HK-2 (cell line): ENCODE measurements around the gene CTNNA3.
"Not testable (repeated sequence)": the region's sequence is repeated elsewhere in the genome, so short reads cannot be mapped to it uniquely, and the experiment has no call there.

Experiments used
- DNase-seq: peaks from one replicate; pipeline ENCODE4 v3.0.0-alpha.2; 2018; ENCODE audit not compliant: unreplicated experiment

The CTNNA3 gene

DNA sequence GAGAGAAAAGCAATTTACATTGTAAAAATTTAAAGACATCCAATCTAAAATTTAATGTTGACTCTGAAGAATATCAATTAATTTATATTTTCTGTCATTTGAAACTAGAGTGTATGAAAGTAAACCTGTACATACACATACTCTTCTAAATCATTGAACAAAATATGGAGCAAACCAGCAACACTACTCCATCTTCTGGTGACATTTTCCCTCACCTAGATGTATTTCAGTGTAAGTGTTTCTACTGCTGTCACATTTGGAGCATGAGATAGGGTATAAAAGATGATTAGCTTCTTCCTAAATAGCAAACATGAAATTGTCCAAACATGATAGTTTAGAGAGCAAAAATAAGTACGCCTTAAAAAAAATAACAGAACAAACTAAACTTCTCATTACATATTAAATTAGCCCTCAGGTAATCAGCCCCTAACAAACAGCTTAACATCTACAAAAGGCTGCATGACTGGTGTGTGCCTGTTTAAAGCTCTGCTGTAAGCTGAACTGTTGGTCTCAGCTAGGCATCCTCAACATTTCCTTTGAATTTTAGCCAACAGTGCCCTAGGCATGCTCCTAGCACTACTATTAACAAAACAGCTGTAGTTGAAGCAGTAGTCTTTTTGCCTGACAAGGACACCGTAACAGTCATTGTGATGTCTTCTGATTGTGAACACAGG, 189.8 kb downstream of the CTNNA3 start:
- DNase-seq = no peak

DNA sequence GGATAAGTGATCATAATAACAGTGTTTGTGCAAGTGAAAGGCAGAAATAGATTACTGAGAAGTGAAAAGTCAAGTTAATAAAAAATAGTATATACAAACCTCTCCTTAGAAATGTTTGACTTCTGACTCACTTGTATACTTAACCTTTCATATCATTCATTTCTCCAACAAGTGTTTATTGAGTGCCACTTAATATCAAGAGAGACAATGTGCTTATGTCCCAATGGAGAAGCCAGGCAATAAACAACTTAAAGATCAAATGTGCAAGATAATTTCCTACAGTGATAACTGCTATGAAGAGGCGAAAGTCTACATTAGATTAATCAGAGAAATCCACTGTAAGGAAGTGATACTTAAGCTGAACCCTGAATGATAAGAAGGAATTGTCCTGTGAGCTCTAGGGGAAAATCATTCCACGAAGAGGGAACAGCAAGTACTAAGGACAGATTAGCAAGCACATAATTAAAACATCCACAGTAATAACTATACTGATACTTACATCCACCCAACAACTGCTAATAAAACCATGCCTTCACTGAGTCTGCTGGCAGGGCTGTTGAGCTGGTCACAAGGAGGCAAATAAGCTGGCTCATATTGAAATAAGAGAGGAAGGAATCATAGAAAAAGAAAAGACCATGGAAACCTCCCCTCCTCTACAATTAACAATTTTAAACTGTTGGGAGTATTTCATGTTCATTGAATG, 203.5 kb downstream of the CTNNA3 start:
- no peak for DNase-seq

DNA sequence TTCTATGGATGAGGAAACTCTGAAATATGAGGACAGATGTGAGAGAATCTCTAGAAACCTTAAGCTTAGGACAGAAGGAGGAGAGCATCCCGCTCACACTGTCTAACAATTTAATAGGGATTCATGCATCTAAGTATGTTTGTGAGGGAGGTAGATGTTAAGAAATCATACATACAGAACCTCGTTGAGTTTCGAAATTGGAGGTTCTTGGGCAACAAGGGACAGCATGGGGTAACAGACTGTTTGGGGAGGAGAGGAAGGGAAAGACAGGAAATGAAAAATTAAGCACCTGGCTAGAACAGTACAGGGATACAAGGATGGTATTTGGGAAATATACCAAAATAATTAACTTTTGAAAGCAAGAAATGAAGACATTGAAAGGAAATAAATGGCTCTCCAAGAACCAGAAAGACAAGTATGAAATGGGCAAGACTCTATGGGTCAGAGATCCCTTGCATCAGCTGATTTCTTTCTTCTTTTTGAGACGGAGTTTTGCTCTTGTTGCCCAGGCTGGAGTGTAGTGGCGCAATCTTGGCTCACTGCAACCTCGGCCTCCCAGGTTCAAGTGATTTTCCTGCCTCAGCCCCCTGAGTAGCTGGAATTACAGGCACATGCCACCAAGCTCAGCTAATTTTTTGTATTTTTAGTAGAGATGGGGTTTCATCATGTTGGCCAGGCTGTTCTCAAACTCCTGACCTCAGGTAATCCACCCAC, 207.9 kb downstream of the CTNNA3 start:
- no peak for DNase-seq

DNA sequence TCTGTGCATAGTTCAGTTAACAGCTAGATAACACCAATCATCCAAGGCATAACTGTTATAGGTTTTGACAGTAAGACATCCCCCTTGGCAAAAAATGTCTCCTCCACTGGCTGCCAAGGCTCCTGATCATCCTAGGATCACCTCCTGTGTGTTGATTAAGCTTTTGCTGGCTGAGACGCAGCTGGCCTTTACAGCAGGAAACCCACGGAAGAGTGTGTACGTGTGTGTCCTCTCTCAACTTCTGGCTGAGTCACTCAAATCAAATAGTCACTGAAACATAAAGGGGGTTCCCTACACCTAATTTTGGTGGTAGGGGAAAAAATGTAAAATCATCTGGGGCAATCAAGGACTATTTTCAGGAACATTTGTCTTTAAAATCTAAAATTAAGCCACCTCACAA, 208.8 kb downstream of the CTNNA3 start:
- DNase-seq = no peak

DNA sequence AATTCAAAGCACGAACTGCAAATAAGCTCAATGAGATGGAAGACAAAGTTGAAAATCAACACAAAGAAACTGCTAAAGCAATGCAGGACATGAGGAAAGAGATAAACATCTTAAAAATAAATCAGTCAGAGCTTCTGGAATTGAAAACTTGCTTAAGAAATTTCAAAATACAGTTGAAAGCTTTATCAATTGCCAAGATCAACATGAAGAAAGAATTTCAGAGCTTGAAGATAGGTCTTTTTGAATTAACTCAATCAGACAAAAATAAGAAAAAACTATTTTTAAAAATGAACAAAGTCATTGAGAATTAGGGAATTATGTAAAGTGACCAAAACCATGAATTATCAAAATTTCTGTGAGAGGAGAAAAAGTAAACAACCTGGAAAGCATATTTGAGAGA, 218.1 kb downstream of the CTNNA3 start:
- DNase-seq = no peak

DNA sequence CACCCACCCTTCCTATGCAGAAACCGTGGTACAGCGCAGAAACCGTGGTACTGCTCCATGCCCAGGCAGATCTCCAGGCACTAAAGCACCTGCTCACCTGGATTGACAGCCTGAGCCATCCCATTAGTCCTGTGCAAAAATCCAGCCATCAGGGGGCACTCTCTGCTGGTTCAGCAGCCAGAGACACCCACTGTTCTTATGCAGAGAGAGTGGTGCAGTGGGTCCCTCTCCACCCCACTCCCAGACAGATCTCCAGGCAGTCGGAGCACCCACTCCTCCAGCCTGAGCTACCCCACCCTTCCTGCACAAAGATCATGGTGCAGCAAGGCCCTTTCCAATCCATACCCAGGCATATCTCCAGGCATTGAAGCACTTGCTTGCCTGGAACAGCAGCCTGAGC, 219.8 kb downstream of the CTNNA3 start:
- no peak for DNase-seq

DNA sequence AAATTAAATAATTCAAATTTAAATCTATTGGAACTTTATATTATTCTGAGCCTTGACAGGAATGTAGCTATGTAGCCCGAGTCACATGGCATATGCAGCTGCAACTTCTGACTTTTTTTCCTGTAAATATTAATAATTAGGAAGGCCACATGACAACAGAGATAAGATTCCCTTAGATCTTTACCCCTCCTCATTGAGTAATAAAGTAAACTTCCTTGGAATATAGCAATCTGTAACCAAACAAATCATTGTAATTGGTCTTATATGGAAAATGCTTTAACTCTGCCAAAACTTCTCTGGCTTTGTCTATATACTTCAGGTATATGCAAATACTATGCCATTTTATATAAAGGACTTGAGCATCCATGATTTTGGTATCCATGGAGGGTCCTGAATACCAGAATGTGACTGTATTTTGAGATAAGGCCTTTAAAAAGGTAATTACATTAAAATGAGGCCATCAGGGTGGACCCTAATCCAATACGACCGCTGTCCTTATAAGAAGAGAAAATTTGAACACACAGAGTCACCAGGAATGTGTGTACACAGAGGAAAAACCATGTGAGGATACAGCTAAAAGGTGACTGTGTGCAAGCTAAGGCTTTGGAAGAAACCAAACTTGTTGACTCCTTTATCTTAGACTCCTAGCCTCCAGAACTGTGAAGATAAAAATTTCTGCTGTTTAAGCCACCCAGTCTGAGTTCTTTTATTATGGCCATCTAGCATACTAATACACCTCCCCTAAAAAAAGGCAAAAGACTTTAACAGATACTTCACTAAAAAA, 222.0 kb downstream of the CTNNA3 start:
- DNase-seq = no peak

DNA sequence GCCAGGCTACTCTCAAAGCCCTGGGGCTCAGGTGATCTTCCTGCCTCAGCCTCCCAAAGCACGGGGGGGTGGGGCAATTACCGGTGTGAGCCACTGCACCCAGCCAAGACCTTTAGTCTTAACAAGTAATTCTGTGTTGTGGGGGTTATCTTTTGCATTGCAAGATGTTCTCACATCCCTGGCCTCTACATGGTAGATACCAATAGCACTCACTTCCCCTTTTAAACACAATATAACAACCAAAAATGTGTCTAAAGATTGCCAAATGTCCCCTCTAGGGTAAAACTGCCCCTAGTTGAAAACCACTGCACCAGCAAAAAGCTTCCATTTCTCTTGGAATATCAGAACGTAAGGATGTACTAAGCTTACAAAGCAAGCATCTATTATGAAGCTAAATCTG, 225.0 kb downstream of the CTNNA3 start:
- DNase-seq = no peak

DNA sequence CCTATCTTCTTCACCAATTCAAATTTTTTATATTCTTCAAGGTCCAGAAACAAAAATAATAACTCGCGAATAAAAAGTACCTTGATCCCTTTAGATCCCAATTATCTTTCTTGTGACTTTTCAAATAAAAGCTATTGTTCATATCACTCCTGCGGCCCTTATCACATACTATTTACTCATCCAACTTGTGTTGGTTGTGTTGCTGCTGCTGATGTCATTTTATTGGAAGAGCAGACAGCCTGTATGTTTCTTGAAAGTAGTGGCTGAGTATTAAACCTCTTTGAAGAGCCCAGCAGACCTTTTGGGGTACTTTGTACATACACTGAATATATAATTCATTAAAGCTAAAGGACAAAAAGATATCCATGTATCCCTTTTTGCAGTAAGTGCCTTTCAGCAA, 231.7 kb downstream of the CTNNA3 start:
- no peak for DNase-seq

DNA sequence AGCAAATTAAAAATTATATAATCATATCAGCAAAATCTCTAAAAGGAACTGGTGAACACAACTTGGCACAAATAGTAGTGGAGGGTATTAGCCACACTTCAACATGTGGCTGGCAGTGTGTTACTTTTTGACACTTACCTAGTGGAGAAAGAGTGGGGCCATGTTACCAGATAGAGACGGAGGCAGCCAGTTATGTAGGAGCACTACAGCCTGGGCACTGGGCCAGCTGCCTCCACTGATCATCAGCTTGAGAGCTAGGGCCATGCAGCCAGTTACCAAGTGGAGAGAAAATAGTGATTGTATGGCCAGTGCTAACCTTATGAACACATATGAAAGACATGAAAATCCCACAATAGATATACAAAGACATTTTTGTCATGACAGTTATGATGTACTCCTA, 243.1 kb downstream of the CTNNA3 start:
- DNase-seq = no peak

DNA sequence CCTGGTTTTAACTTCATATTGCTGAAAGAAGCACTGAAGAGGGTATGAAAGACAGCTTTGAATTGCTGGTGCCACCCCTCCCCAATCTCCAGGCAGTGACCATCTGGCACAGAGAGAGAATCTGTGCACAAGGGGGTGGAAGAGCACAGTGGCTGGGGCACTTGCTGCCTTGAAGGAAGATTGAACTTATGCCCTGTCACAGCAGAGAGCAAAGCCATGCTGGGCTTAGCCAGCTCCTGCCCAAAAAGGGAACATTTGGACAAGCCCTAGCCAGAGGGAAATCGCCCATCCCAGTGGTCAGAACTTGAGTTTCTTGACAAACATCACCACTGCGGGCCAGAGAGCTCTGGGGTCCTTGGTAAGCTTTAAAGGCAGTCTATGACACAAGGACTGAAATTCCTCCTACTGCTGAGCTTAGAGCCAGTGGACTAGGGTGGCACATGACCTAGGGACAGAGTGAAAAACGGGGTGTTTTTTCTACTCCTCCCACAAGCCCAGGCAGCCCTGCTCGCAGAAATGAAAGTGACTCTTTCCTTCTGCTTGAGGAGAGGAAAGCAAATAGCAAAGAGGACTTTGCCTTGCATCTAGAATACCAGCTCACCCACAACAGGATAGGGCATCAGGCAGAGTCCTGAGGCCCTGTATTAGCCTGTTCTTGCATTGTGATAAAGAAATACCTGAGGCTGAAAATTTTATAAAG, 257.2 kb downstream of the CTNNA3 start:
- no peak for DNase-seq

DNA sequence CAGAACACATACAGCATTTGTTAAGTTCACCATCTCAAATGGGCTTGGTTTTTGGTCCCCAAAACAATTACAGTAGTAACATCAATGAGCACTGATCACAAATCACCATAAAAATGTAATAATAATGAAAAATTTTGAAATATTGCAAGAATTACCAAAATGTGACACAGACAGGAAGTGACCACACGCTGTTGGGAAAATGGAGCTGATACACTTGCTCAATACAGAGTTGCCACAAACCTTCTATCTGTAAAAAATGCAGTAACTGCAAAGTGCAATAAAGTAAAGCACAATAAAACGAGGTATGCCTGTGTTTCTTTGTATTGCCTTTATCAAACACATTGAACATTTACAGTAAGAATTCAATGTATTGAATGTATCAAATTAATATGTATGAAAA, 262.7 kb downstream of the CTNNA3 start:
- no peak for DNase-seq

DNA sequence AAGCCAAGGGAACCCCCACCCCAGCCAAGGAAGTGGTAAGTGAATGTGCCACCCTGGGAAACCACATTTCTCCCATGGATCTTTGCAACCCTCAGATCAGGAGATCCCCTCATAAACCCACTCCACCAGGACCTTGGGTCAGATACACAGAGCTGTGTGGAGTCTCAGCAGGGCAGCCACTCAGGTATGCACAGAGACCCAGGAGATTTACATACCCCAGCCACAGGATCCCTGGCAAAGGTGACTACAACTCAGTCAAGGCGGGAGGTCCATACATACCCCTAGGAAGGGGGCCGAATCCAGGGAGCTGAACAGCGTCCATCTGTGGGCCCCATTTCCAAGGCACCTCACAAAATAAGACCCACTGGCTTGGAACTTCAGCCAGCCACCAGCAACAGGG, 293.4 kb downstream of the CTNNA3 start:
- DNase-seq = no peak

DNA sequence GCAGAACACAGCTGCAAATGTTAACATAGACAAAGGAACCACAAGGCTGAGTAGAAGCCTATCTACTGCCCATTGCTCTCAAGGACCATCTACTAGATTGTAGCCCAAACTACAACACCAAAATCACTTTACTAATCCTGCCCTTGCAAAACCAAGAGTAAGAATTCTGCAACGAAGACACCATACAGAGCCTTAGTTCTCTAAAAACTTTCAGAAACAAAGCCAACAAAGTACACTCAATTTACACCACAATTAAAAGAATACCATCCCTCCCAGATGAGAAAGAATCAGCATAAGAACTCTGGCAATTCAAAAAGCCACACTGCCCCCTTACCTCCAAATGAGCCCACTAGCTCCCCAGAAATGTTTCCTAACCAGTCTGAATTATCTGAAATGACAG, 294.3 kb downstream of the CTNNA3 start:
- no peak for DNase-seq

DNA sequence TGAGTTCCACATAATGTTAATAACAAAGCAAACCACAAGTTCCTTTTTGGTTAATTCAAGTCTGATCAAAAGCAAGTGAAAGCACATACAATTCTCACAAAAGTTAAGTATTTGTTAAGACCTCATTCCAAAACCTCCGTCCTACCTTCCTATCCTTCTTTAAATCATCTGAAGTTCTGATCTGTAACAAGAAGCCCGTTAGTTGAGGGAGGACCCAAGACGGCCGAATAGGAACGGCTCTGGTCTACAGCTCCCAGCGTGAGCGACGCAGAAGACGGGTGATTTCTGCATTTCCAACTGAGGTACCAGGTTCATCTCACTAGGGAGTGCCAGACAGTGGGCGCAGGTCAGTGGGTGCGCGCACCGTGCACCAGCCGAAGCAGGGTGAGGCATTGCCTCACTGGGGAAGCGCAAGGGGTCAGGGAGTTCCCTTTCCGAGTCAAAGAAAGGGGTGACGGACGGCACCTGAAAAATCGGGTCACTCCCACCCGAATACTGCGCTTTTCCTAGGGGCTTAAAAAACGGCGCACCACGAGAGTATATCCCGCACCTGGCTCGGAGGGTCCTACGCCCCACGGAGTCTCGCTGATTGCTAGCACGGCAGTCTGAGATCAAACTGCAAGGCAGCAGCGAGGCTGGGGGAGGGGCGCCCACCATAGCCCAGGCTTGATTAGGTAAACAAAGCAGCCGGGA, 309.0 kb downstream of the CTNNA3 start:
- DNase-seq = not testable (repeated sequence)

DNA sequence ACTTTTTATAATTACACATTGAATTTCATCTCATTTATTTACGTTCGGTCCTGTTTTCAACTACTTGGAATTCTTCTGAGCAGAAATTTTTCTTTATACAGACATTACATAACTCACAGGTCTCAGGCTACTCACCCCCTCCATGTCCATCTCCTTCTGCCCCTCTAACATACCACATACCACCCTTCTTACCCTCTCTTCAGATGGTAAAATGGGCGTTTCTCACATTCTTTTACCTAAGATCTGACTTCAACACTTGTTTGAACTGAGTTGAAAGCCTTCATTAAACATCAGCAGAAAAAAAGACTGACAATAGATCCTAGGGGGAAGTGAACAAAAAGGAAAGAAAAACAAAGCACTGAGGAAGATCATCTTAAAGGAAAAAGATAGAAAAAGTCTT, 309.7 kb downstream of the CTNNA3 start:
- no peak for DNase-seq

DNA sequence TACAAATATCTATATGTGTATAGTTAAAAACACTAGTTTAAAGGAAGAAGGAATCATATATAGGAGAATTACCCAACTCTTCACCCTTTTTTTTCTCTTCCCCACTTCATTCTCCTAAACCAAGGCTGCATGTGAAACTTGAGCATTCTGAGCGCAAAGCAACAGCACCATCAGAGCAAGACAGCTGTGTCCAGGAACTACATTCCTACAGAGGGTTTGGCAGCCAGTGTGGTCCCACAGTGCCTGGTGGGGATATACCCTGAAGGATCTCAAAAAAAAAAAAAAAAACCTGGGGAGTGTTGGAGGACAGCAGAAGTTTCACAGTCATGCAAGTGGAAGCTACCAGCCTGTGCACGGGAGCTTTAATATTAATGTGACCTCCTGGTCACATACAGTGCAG, 310.4 kb downstream of the CTNNA3 start:
- no peak for DNase-seq

DNA sequence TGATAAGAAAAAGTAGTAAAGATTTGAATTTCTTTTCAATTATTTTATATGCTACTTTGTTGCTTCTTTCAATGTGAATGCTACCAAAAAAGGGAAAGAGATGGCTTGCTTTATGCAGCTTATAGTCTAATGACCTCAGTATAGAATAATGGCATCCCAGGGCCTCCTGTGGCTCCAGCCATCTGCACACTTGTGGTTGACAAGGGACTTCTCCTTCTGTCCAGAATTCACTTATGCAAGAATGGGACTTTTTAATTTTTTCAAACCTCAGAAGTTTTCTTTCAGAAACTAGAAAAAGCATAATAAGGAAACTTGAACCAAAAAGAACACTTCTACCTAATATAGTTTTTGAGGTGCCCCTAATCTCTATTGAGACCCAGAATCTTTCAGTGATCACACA, 310.9 kb downstream of the CTNNA3 start:
- no peak for DNase-seq

DNA sequence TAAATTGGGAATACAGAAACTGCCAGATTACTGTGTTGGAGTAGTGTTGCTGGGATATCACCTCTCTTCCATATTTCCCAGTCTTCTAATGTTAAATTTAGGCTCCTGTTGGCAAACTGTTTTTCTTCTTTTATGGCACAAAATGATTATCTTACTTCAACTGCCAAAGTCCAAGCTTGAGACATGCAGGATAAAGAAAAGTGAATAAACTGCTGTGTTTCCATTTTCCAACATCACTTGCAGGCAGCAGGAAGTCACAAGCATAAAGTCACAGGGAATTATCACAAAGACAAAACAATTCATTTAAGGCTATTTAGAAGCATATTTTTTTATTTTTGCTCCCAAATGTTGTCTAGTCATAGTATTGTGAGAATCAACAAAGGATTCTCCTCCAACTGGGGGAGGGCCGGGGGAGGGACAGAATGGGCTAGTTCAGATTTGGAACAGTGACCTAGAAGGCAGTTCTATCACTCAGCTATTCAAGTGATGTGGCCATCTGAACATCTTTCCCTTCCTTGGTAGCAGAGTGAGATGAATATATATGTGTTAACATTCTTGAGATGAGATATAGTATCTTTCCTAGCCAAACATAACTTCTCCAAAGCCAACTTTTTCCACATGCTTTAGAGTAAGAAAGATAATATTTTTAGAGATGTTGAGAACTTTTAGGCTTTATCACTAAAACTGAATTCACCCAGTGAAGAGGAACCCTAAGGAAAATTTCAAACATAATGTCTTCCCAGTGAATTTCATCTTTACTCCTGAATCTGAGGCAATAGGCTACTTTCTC, 364.7 kb downstream of the CTNNA3 start:
- no peak for DNase-seq
